Measurements from ENCODE around the gene BIRC6.
A peak's percentile ranks its signal among the peaks of the same experiment; 100 is the strongest.

Gene BIRC6

DNA sequence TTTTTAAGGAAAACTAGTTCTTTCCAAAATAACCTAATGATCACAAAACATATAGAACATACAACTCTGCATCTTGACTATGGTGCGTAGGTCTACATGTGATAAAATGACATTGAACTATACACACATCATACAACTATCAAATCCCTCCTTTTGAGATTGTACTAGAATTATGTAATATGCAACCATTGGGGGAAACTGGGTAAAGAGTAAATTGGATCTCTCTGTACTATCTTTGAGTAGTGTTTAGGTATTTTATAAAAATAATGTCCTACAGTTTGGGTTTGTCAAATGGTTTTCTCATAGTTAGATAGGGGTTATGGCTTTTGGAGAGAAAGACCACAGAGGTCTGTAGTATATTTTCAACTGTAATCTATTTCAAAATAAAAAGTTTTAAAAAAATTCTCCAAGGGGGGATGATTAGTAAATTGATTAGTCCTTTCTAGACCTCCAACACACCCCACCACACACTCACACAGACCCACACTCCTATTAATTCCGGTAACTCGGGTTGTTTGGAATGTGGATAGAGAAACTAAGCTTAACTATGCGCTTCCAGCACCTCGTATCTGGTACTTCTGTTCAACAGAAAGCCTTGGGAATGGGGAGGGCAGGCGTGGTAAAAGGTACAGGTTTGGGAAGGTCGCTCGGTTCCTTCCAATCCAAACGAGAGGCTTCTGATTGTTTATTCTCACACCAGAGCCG is 695 bp upstream of the BIRC6 start:
- Histone ChIP-seq H3K27ac (ENCODE audit: low read depth, low read length) (peak overlapping the region; percentile 85), H3F3A (ENCODE audit: control insufficient read depth, insufficient read depth) (peaks cover 6% of the 10 kb centered on the region), H3K79me2 (ENCODE audit: control insufficient read depth, low read length) (peaks cover 41% of the 10 kb centered on the region), H3K9me2 (replicated peaks; ENCODE audit: control insufficient read depth, low read length) (no peaks in the 10 kb centered on the region), H3K4me3 (ENCODE audit: low read length) (peak overlapping the region; percentile 98), H4K20me1 (ENCODE audit: control insufficient read depth, insufficient read depth, low read depth, low read length) (peaks cover 15% of the 10 kb centered on the region), H3K4me1 (ENCODE audit: control insufficient read depth, low read length) (peaks cover 34% of the 10 kb centered on the region), H3K27me3 (ENCODE audit: control insufficient read depth, low read length) (no peaks in the 10 kb centered on the region), H3K36me3 (ENCODE audit: control insufficient read depth, low read length) (peaks cover 31% of the 10 kb centered on the region), H3K9me3 (ENCODE audit: control insufficient read depth, insufficient read depth, low read length) (no peaks in the 10 kb centered on the region), H3K4me2 (ENCODE audit: low read length) (peak overlapping the region; percentile 85)
- no peak for TF ChIP-seq EZH2phosphoT487 (IDR thresholded peaks at IDR 0.05; ENCODE audit: borderline replicate concordance, low read length)
- TF ChIP-seq CTCF (IDR thresholded peaks at IDR 0.05; ENCODE audit: low read depth, low read length, poor library complexity, severe bottlenecking): no peak

- Histone ChIP-seq H3K9me2 (replicated peaks; ENCODE audit: control insufficient read depth, low read length) (no peaks in the 10 kb centered on the region), H3K27ac (ENCODE audit: low read depth, low read length) (peak overlapping the region; percentile 85), H3K36me3 (ENCODE audit: control insufficient read depth, low read length) (peaks cover 40% of the 10 kb centered on the region), H3K9me3 (ENCODE audit: control insufficient read depth, insufficient read depth, low read length) (no peaks in the 10 kb centered on the region), H3K4me3 (ENCODE audit: low read length) (peak overlapping the region; percentile 98), H3K4me2 (ENCODE audit: low read length) (peak overlapping the region; percentile 85), H4K20me1 (ENCODE audit: control insufficient read depth, insufficient read depth, low read depth, low read length) (peaks cover 20% of the 10 kb centered on the region), H3K79me2 (ENCODE audit: control insufficient read depth, low read length) (peaks cover 55% of the 10 kb centered on the region), H3K4me1 (ENCODE audit: control insufficient read depth, low read length) (peaks cover 48% of the 10 kb centered on the region), H3F3A (ENCODE audit: control insufficient read depth, insufficient read depth) (peaks cover 6% of the 10 kb centered on the region), H3K27me3 (ENCODE audit: control insufficient read depth, low read length) (no peaks in the 10 kb centered on the region)
- TF ChIP-seq CTCF (IDR thresholded peaks at IDR 0.05; ENCODE audit: low read depth, low read length, poor library complexity, severe bottlenecking): no peak
- no peak for TF ChIP-seq EZH2phosphoT487 (IDR thresholded peaks at IDR 0.05; ENCODE audit: borderline replicate concordance, low read length)
Measured at GRCh38 chr2:32357318-32358110, 691 bp downstream of the BIRC6 start.

GRCh38 chr2:32358111-32358482 is 1.3 kb downstream of the BIRC6 start:
- TF ChIP-seq CTCF (IDR thresholded peaks at IDR 0.05; ENCODE audit: low read depth, low read length, poor library complexity, severe bottlenecking): no peak
- no peak for TF ChIP-seq EZH2phosphoT487 (IDR thresholded peaks at IDR 0.05; ENCODE audit: borderline replicate concordance, low read length)
- Histone ChIP-seq H3K27ac (ENCODE audit: low read depth, low read length) (peak overlapping the region; percentile 5; the same call in 1 of the 2 replicates), H3K4me3 (ENCODE audit: low read length) (peak overlapping the region; percentile 98), H3K27me3 (ENCODE audit: control insufficient read depth, low read length) (no peaks in the 10 kb centered on the region), H3K9me3 (ENCODE audit: control insufficient read depth, insufficient read depth, low read length) (no peaks in the 10 kb centered on the region), H3K36me3 (ENCODE audit: control insufficient read depth, low read length) (peaks cover 43% of the 10 kb centered on the region), H4K20me1 (ENCODE audit: control insufficient read depth, insufficient read depth, low read depth, low read length) (peaks cover 24% of the 10 kb centered on the region), H3K4me2 (ENCODE audit: low read length) (peak overlapping the region; percentile 85), H3K9me2 (replicated peaks; ENCODE audit: control insufficient read depth, low read length) (no peaks in the 10 kb centered on the region), H3K4me1 (ENCODE audit: control insufficient read depth, low read length) (peaks cover 54% of the 10 kb centered on the region), H3K79me2 (ENCODE audit: control insufficient read depth, low read length) (peaks cover 61% of the 10 kb centered on the region), H3F3A (ENCODE audit: control insufficient read depth, insufficient read depth) (peaks cover 6% of the 10 kb centered on the region)
